Measurements from ENCODE around the gene RCBTB1.
"Not testable (repeated sequence)": the region's sequence is repeated elsewhere in the genome, so short reads cannot be mapped to it uniquely, and the experiment has no call there.

The RCBTB1 gene

DNA sequence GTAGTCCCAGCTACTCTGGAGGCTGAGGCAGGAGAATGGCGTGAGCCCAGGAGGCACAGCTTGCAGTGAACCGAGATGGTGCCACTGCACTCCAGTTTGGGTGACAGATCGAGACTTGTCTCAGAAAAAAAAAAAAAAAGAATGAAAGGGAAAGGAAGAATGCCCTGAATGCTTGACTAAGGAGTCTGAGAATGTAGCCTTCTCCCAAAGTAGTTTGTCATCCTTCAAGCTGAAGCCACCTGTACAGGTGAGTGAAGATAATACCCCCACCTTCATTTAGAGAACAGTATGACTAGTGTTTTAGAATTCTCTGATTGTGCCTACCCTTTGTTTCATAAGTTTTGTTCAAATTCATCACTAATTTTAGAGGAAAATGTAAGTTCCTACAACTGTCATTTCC, 5.9 kb downstream of the RCBTB1 start:
- H3K27ac ChIP-seq (ENCODE audit: low read depth, low read length), result no peak overlapping the region
- peaks cover 4% of the 10 kb centered on the region; the same call in 1 of the 2 replicates for H3K27me3 ChIP-seq (ENCODE audit: control insufficient read depth, insufficient read depth, low read length)
- H3K36me3 ChIP-seq (ENCODE audit: control insufficient read depth, insufficient read depth, low read length), result peaks cover 22% of the 10 kb centered on the region

GRCh38 chr13:49571299-49572240, 13.8 kb downstream of the RCBTB1 start:
- peaks cover 8% of the 10 kb centered on the region for H3K36me3 ChIP-seq (ENCODE audit: control insufficient read depth, insufficient read depth, low read length)
- H3K9me3 ChIP-seq (ENCODE audit: control insufficient read depth, insufficient read depth, low read length), result no peaks in the 10 kb centered on the region
- no peaks in the 10 kb centered on the region for H3K4me1 ChIP-seq (ENCODE audit: control insufficient read depth, insufficient read depth, low read length)

More for the DNA sequence above, 5.9 kb downstream of the RCBTB1 start:
- Histone ChIP-seq H3K4me3 (ENCODE audit: low read depth, low read length) (no peak overlapping the region), H3K9me3 (ENCODE audit: control insufficient read depth, insufficient read depth, low read length) (no peaks in the 10 kb centered on the region), H3K4me1 (ENCODE audit: control insufficient read depth, insufficient read depth, low read length) (no peaks in the 10 kb centered on the region), H3K9ac (ENCODE audit: low read depth, low read length) (no peak overlapping the region)

GRCh38 chr13:49569993-49570689, 15.2 kb downstream of the RCBTB1 start:
- no peak overlapping the region for H3K27ac ChIP-seq (ENCODE audit: low read depth, low read length)
- peaks cover 12% of the 10 kb centered on the region for H3K36me3 ChIP-seq (ENCODE audit: control insufficient read depth, insufficient read depth, low read length)
- H3K9me3 ChIP-seq (ENCODE audit: control insufficient read depth, insufficient read depth, low read length), result no peaks in the 10 kb centered on the region
- H3K4me3 ChIP-seq (ENCODE audit: low read depth, low read length), result no peak overlapping the region
- H3K4me1 ChIP-seq (ENCODE audit: control insufficient read depth, insufficient read depth, low read length), result no peaks in the 10 kb centered on the region
- no peak overlapping the region for H3K9ac ChIP-seq (ENCODE audit: low read depth, low read length)
- H3K27me3 ChIP-seq (ENCODE audit: control insufficient read depth, insufficient read depth, low read length), result no peaks in the 10 kb centered on the region

More at GRCh38 chr13:49571299-49572240, 13.8 kb downstream of the RCBTB1 start:
- H3K4me3 ChIP-seq (ENCODE audit: low read depth, low read length), result no peak overlapping the region
- no peaks in the 10 kb centered on the region for H3K27me3 ChIP-seq (ENCODE audit: control insufficient read depth, insufficient read depth, low read length)
- H3K9ac ChIP-seq (ENCODE audit: low read depth, low read length), result no peak overlapping the region
- H3K27ac ChIP-seq (ENCODE audit: low read depth, low read length), result no peak overlapping the region

DNA sequence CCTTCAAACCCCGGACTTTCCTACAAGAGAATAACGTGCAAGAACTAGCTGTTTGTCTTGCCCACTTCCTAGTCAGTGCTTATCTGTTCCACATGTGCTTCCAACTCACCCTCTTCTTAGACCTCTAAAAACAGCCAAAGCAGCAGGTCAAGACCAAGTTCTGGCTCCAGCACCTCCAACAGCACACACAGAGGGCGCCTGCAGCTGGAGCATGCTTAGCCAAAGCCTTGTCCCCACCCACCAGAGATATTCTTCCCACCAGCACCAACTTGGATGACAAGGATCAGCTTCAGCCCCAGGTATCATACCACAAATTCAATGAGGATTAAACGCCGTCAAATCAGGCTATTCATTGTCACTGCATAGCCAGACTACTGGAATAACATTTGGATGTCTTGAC, 17.9 kb downstream of the RCBTB1 start:
- H3K27ac ChIP-seq (ENCODE audit: low read depth, low read length), result no peak overlapping the region
- no peaks in the 10 kb centered on the region for H3K27me3 ChIP-seq (ENCODE audit: control insufficient read depth, insufficient read depth, low read length)
- H3K36me3 ChIP-seq (ENCODE audit: control insufficient read depth, insufficient read depth, low read length), result peaks cover 21% of the 10 kb centered on the region
- no peak overlapping the region for H3K4me3 ChIP-seq (ENCODE audit: low read depth, low read length)
- no peaks in the 10 kb centered on the region for H3K4me1 ChIP-seq (ENCODE audit: control insufficient read depth, insufficient read depth, low read length)
- H3K9me3 ChIP-seq (ENCODE audit: control insufficient read depth, insufficient read depth, low read length), result no peaks in the 10 kb centered on the region
- no peak overlapping the region for H3K9ac ChIP-seq (ENCODE audit: low read depth, low read length)

GRCh38 chr13:49566461-49566860, 18.9 kb downstream of the RCBTB1 start:
- no peak overlapping the region for H3K27ac ChIP-seq (ENCODE audit: low read depth, low read length)
- H3K4me1 ChIP-seq (ENCODE audit: control insufficient read depth, insufficient read depth, low read length), result no peaks in the 10 kb centered on the region
- no peak overlapping the region for H3K4me3 ChIP-seq (ENCODE audit: low read depth, low read length)
- H3K9ac ChIP-seq (ENCODE audit: low read depth, low read length), result no peak overlapping the region
- no peaks in the 10 kb centered on the region for H3K27me3 ChIP-seq (ENCODE audit: control insufficient read depth, insufficient read depth, low read length)
- H3K36me3 ChIP-seq (ENCODE audit: control insufficient read depth, insufficient read depth, low read length), result peaks cover 21% of the 10 kb centered on the region
- H3K9me3 ChIP-seq (ENCODE audit: control insufficient read depth, insufficient read depth, low read length), result no peaks in the 10 kb centered on the region

DNA sequence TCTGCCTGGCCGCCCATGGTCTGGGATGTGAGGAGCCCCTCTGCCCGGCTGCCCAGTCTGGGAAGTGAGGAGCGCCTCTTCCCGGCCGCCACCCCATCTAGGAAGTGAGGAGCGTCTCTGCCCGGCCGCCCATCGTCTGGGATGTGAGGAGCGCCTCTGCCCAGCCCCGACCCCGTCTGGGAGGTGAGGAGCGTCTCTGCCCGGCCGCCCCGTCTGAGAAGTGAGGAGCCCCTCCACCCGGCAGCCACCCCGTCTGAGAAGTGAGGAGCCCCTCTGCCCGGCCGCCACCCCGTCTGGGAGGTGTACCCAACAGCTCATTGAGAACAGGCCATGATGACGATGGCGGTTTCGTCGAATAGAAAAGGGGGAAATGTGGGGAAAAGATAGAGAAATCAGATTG, 19.9 kb downstream of the RCBTB1 start:
- H3K9me3 ChIP-seq (ENCODE audit: control insufficient read depth, insufficient read depth, low read length); H3K27ac ChIP-seq (ENCODE audit: low read depth, low read length); H3K27me3 ChIP-seq (ENCODE audit: control insufficient read depth, insufficient read depth, low read length); H3K4me1 ChIP-seq (ENCODE audit: control insufficient read depth, insufficient read depth, low read length); H3K9ac ChIP-seq (ENCODE audit: low read depth, low read length); H3K4me3 ChIP-seq (ENCODE audit: low read depth, low read length): not testable (repeated sequence)
- peaks cover 30% of the 10 kb centered on the region for H3K36me3 ChIP-seq (ENCODE audit: control insufficient read depth, insufficient read depth, low read length)

DNA sequence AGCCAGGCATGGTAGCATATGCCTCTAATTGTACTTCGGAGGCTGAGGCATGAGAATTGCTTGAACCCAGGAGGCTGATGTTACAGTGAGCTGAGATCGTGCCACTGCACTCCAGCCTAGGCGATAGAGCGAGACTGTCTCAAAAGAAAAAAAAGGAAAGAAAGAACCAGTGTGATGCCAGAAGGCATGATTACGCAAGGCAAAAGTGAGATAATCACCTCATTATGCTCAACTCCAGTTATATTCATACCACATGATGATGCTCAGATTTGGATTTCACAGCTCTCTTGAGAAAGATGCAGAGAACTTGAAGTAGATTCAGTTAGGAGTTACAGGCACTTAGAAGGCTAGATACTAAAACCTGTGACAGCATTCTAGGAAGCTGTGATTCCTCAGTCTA, 21.8 kb downstream of the RCBTB1 start:
- Histone ChIP-seq H3K9me3 (ENCODE audit: control insufficient read depth, insufficient read depth, low read length) (no peaks in the 10 kb centered on the region), H3K36me3 (ENCODE audit: control insufficient read depth, insufficient read depth, low read length) (peaks cover 42% of the 10 kb centered on the region), H3K4me3 (ENCODE audit: low read depth, low read length) (no peak overlapping the region), H3K27ac (ENCODE audit: low read depth, low read length) (no peak overlapping the region), H3K4me1 (ENCODE audit: control insufficient read depth, insufficient read depth, low read length) (no peaks in the 10 kb centered on the region), H3K9ac (ENCODE audit: low read depth, low read length) (no peak overlapping the region), H3K27me3 (ENCODE audit: control insufficient read depth, insufficient read depth, low read length) (no peaks in the 10 kb centered on the region)

GRCh38 chr13:49561062-49561410, 24.3 kb downstream of the RCBTB1 start:
- Histone ChIP-seq H3K27me3 (ENCODE audit: control insufficient read depth, insufficient read depth, low read length) (no peaks in the 10 kb centered on the region), H3K9ac (ENCODE audit: low read depth, low read length) (no peak overlapping the region), H3K4me1 (ENCODE audit: control insufficient read depth, insufficient read depth, low read length) (no peaks in the 10 kb centered on the region), H3K9me3 (ENCODE audit: control insufficient read depth, insufficient read depth, low read length) (no peaks in the 10 kb centered on the region), H3K4me3 (ENCODE audit: low read depth, low read length) (no peak overlapping the region), H3K27ac (ENCODE audit: low read depth, low read length) (peak overlapping the region; percentile 52), H3K36me3 (ENCODE audit: control insufficient read depth, insufficient read depth, low read length) (peaks cover 41% of the 10 kb centered on the region)

- Histone ChIP-seq H3K9ac (ENCODE audit: low read depth, low read length) (no peak overlapping the region), H3K27me3 (ENCODE audit: control insufficient read depth, insufficient read depth, low read length) (no peaks in the 10 kb centered on the region), H3K27ac (ENCODE audit: low read depth, low read length) (peak overlapping the region; percentile 52), H3K4me3 (ENCODE audit: low read depth, low read length) (no peak overlapping the region), H3K4me1 (ENCODE audit: control insufficient read depth, insufficient read depth, low read length) (no peaks in the 10 kb centered on the region), H3K9me3 (ENCODE audit: control insufficient read depth, insufficient read depth, low read length) (no peaks in the 10 kb centered on the region), H3K36me3 (ENCODE audit: control insufficient read depth, insufficient read depth, low read length) (peaks cover 45% of the 10 kb centered on the region)
These were observed 24.9 kb downstream of the RCBTB1 start for GRCh38 chr13:49560270-49561061.

- no peak overlapping the region for H3K9ac ChIP-seq (ENCODE audit: low read depth, low read length)
- H3K27ac ChIP-seq (ENCODE audit: low read depth, low read length), result no peak overlapping the region
- no peaks in the 10 kb centered on the region for H3K27me3 ChIP-seq (ENCODE audit: control insufficient read depth, insufficient read depth, low read length)
- no peaks in the 10 kb centered on the region for H3K9me3 ChIP-seq (ENCODE audit: control insufficient read depth, insufficient read depth, low read length)
- no peak overlapping the region for H3K4me3 ChIP-seq (ENCODE audit: low read depth, low read length)
- H3K36me3 ChIP-seq (ENCODE audit: control insufficient read depth, insufficient read depth, low read length), result peaks cover 50% of the 10 kb centered on the region
- H3K4me1 ChIP-seq (ENCODE audit: control insufficient read depth, insufficient read depth, low read length), result no peaks in the 10 kb centered on the region
These were observed 26.4 kb downstream of the RCBTB1 start for GRCh38 chr13:49559006-49559405.

Measured in HUES48 (cell line).